Measurements from ENCODE around the gene RIPK1. TPM values are rescaled to one million over a fixed set of nuclear protein-coding genes. Genes with fewer than 3 reads are reported as not detected.

Gene RIPK1
- total RNA-seq, 1 donor from 2014 or later = 15.5 TPM

- Mint-ChIP-seq H3K4me1 (ENCODE audit: low read depth) (no peaks in the 10 kb centered on the region), H3K36me3 (ENCODE audit: insufficient read depth) (peaks cover 55% of the 10 kb centered on the region), H3K27me3 (no peaks in the 10 kb centered on the region), H3K27ac (no peak overlapping the region), H3K4me3 (ENCODE audit: low read depth) (no peak overlapping the region), H3K9me3 (ENCODE audit: low read depth) (peaks cover 18% of the 10 kb centered on the region)
- TF ChIP-seq, protein P1, sequence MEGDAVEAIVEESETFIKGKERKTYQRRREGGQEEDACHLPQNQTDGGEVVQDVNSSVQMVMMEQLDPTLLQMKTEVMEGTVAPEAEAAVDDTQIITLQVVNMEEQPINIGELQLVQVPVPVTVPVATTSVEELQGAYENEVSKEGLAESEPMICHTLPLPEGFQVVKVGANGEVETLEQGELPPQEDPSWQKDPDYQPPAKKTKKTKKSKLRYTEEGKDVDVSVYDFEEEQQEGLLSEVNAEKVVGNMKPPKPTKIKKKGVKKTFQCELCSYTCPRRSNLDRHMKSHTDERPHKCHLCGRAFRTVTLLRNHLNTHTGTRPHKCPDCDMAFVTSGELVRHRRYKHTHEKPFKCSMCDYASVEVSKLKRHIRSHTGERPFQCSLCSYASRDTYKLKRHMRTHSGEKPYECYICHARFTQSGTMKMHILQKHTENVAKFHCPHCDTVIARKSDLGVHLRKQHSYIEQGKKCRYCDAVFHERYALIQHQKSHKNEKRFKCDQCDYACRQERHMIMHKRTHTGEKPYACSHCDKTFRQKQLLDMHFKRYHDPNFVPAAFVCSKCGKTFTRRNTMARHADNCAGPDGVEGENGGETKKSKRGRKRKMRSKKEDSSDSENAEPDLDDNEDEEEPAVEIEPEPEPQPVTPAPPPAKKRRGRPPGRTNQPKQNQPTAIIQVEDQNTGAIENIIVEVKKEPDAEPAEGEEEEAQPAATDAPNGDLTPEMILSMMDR (IDR thresholded peaks at IDR 0.05; ENCODE audit: unreplicated experiment) = no peak
- DNase-seq (ENCODE audit: low spot score, unreplicated experiment) = no peak
These were observed 20.7 kb downstream of the RIPK1 start for GRCh38 chr6:3088968-3089367.

- H3K4me1 Mint-ChIP-seq (ENCODE audit: low read depth) = no peaks in the 10 kb centered on the region
- H3K9me3 Mint-ChIP-seq (ENCODE audit: low read depth) = peaks cover 20% of the 10 kb centered on the region
- peaks cover 51% of the 10 kb centered on the region for H3K36me3 Mint-ChIP-seq (ENCODE audit: insufficient read depth)
- no peaks in the 10 kb centered on the region for H3K27me3 Mint-ChIP-seq
- H3K4me3 Mint-ChIP-seq (ENCODE audit: low read depth) = no peak overlapping the region
- TF ChIP-seq, protein P1 (IDR thresholded peaks at IDR 0.05; ENCODE audit: unreplicated experiment) = no peak
- no peak overlapping the region for H3K27ac Mint-ChIP-seq
- no peak for DNase-seq (ENCODE audit: low spot score, unreplicated experiment)
These were observed 21.7 kb downstream of the RIPK1 start for GRCh38 chr6:3090013-3090412.

- DNase-seq (ENCODE audit: low spot score, unreplicated experiment) = no peak
- no peaks in the 10 kb centered on the region for H3K4me1 Mint-ChIP-seq (ENCODE audit: low read depth)
- no peak overlapping the region for H3K27ac Mint-ChIP-seq
- no peak overlapping the region for H3K4me3 Mint-ChIP-seq (ENCODE audit: low read depth)
- H3K36me3 Mint-ChIP-seq (ENCODE audit: insufficient read depth) = peaks cover 28% of the 10 kb centered on the region
- no peaks in the 10 kb centered on the region for H3K27me3 Mint-ChIP-seq
- TF ChIP-seq, protein P1 (IDR thresholded peaks at IDR 0.05; ENCODE audit: unreplicated experiment) = no peak
- peaks cover 10% of the 10 kb centered on the region for H3K9me3 Mint-ChIP-seq (ENCODE audit: low read depth)
These were observed 26.5 kb downstream of the RIPK1 start for GRCh38 chr6:3094815-3095214.

GRCh38 chr6:3102875-3103274, 34.6 kb downstream of the RIPK1 start:
- Mint-ChIP-seq H3K4me3 (ENCODE audit: low read depth) (no peak overlapping the region), H3K36me3 (ENCODE audit: insufficient read depth) (peaks cover 15% of the 10 kb centered on the region), H3K4me1 (ENCODE audit: low read depth) (no peaks in the 10 kb centered on the region), H3K27me3 (no peaks in the 10 kb centered on the region), H3K27ac (no peak overlapping the region), H3K9me3 (ENCODE audit: low read depth) (no peaks in the 10 kb centered on the region)
- DNase-seq (ENCODE audit: low spot score, unreplicated experiment) = no peak
- TF ChIP-seq, protein P1 (IDR thresholded peaks at IDR 0.05; ENCODE audit: unreplicated experiment) = no peak

- Mint-ChIP-seq H3K27ac (no peak overlapping the region), H3K4me1 (ENCODE audit: low read depth) (peaks cover 1% of the 10 kb centered on the region), H3K27me3 (no peaks in the 10 kb centered on the region), H3K4me3 (ENCODE audit: low read depth) (no peak overlapping the region), H3K9me3 (ENCODE audit: low read depth) (no peaks in the 10 kb centered on the region), H3K36me3 (ENCODE audit: insufficient read depth) (peaks cover 20% of the 10 kb centered on the region)
- DNase-seq (ENCODE audit: low spot score, unreplicated experiment) = no peak
- TF ChIP-seq, protein P1 (IDR thresholded peaks at IDR 0.05; ENCODE audit: unreplicated experiment) = no peak
These were observed 40.6 kb downstream of the RIPK1 start for GRCh38 chr6:3108746-3109414.
